Right atrium auricular region (tissue), 2 donors: ENCODE data around the gene BCAR3. TPM values are rescaled to one million over a fixed set of nuclear protein-coding genes. Genes with fewer than 3 reads are reported as not detected.

Source experiments
- DNase-seq: peaks from one replicate; pipeline ENCODE4 v3.0.0-alpha.2; 2019; ENCODE audit warnings: low spot score
- H3K27ac ChIP-seq, 2 donors: fragments of 200-600 bp; sonication (generic); 1 replicate in 1 of 2; 2 replicates in 1 of 2; pipeline ENCODE4 v1.5.1; 2016 to 2019
- H3K27me3 ChIP-seq, 2 donors: fragments of 200-600 bp; sonication (generic); one replicate each; pipeline versions ENCODE4 v1.5.1 to v1.6.0; 2017 to 2019
- H3K36me3 ChIP-seq: fragments of 200-600 bp; sonication (generic); one replicate; pipeline ENCODE4 v1.5.1; 2016
- H3K4me1 ChIP-seq, 2 donors: fragments of 200-600 bp; sonication (generic); one replicate each; pipeline versions ENCODE4 v1.5.1 to v1.6.0; 2017 to 2019
- H3K4me3 ChIP-seq, 2 donors: fragments of 200-600 bp; sonication (generic); 1 replicate in 1 of 2; 2 replicates in 1 of 2; pipeline ENCODE4 v1.5.1; 2017 to 2019; ENCODE audit warnings: mild to moderate bottlenecking in 1 of 2, moderate library complexity in 1 of 2
- H3K9me3 ChIP-seq, 2 donors: fragments of 200-600 bp; sonication (generic); one replicate each; pipeline ENCODE4 v1.5.1; 2019
- CTCF ChIP-seq, 2 donors: fragments of 200-600 bp; sonication (generic); IDR thresholded peaks; one replicate each; pipeline ENCODE4 v1.5.1; 2019; ENCODE audit warnings: antibody characterized with exemption in 2 of 2
- total RNA-seq, 2 donors: library from RNA; depleted of rRNA; stranded (reverse); fragments of >200 nt; gene quantifications; one replicate each; pipeline ENCODE4 v1.1.0, GENCODE V29; 2016

The BCAR3 gene
- total RNA-seq, 2 donors from 2014 or later = 12.7 to 19.3 TPM

DNA sequence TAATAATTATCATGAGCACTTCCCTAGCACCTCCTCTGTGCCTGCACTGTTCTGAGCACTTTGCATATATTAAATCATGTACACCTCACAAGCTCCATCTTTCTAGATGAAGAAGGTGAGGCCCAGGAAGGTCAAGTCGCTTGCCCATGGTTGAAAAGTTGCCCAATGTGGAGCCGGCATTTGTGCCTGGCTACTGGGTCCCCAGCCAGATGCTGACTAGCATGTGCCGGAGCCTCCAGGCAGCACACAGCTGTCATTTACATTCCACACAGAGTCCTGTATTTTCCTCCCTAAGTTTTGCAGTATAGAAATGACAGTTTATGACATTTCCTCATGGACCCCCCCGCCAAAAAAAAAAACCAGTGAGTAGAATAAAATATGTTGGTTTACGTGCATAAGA lies 94.3 kb downstream of the BCAR3 start:
- peaks cover 30% of the 10 kb centered on the region for H3K36me3 ChIP-seq
- no peak for DNase-seq
- TF ChIP-seq CTCF (IDR thresholded peaks at IDR 0.05) = no peak
- peaks cover 0 to 41% of the 10 kb centered on the region in 2 donors for H3K4me1 ChIP-seq
- H3K27ac ChIP-seq = no peak overlapping the region
- H3K4me3 ChIP-seq = no peak overlapping the region
- H3K9me3 ChIP-seq = no peaks in the 10 kb centered on the region
- H3K27me3 ChIP-seq = no peaks in the 10 kb centered on the region

DNA sequence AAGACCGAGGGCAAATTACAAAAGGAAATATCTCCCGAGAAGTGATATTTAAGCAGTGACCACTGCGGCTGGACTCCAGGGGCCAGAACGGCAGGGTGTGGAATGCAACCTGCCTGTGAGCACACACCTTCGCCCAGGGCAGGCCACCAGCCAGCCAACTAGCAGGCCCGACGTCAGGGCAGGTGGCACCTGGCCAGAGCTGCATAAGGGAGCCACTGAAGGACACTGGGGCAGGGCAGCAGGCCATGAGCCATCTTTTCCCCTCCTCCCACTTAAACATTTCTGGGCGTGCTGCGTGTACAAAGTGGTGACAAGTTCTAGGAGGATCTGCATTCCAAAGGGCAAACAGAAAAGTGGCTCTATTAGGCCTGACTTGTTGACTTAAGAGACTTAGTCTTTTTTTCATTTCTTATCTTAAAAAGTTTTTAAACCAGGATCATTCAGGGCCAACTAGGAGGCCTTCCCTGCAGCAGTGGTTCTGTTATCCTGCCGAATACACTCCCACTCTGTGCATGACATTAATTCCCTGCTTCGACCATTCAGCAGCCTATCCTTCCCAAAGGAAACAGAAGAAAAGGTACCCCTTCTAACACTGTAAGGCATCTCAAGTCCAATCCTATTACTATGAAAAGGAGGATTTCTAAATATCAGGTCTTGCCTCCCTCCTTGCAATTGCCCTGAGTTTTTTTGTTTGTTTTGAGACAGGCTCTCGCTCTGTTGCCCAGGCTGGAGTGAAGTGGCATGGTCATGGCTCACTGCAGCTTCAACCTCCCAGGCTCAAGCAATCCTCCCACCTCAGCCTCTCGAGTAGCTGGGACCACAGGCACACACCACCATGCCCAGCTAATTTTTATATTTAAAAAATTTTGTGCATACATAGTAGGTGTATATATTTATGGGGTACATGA lies 96.3 kb downstream of the BCAR3 start:
- no peak for TF ChIP-seq CTCF (IDR thresholded peaks at IDR 0.05)
- Histone ChIP-seq H3K27me3 (no peaks in the 10 kb centered on the region), H3K27ac (peak overlapping the region; percentile 58 to 83), H3K9me3 (no peaks in the 10 kb centered on the region), H3K36me3 (peaks cover 48% of the 10 kb centered on the region), H3K4me1 (peaks cover 0 to 29% of the 10 kb centered on the region in 2 donors), H3K4me3 (no peak overlapping the region)
- DNase-seq = peak; percentile 84

DNA sequence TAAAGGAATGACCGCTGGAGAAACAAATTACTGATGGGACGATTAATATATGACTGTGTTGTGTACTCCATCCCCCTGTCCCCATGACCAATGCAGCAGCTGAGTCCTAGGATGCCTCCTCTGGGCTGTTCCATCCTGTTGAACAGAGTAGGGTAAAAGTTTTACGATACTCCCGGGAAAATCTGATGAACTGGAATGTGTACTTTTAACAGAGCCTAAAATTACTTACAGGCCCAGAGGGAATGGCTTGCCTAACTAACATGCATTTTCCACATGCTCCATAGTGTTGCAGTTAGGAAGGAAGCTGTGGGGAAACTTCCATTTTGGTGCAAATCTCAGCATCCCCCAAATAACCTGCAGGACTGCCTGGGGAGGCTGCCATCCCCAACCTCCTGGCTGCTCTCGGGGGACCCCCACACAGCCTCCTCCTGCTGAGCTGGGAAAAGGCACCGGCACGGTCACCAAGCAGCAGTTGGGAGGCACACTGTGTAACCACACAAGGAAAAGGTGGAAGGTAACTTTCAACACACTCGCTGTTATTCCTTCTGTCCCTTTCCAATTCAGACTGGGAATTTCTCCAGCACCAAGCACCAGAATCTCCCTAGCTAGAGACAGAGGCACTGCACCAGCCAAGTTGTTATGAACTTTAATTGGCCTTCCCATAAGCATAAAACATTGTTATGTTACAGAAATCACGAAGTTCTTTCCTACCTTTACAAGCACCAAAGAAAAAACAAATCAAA lies 97.2 kb downstream of the BCAR3 start:
- Histone ChIP-seq H3K36me3 (peaks cover 42% of the 10 kb centered on the region), H3K4me3 (no peak overlapping the region), H3K27me3 (no peaks in the 10 kb centered on the region), H3K9me3 (no peaks in the 10 kb centered on the region), H3K27ac (peak overlapping the region; percentile 58 to 83), H3K4me1 (peaks cover 0 to 38% of the 10 kb centered on the region in 2 donors)
- no peak for TF ChIP-seq CTCF (IDR thresholded peaks at IDR 0.05)
- DNase-seq = no peak

- TF ChIP-seq CTCF (IDR thresholded peaks at IDR 0.05) = no peak
- H3K9me3 ChIP-seq = no peaks in the 10 kb centered on the region
- H3K27ac ChIP-seq = no peak overlapping the region
- DNase-seq = peak; percentile 52
- H3K27me3 ChIP-seq = no peaks in the 10 kb centered on the region
- H3K4me3 ChIP-seq = no peak overlapping the region
- peaks cover 0 to 28% of the 10 kb centered on the region in 2 donors for H3K4me1 ChIP-seq
- H3K36me3 ChIP-seq = peaks cover 30% of the 10 kb centered on the region
Observed at GRCh38 chr1:93581917-93582850, 99.5 kb downstream of the BCAR3 start.

DNA sequence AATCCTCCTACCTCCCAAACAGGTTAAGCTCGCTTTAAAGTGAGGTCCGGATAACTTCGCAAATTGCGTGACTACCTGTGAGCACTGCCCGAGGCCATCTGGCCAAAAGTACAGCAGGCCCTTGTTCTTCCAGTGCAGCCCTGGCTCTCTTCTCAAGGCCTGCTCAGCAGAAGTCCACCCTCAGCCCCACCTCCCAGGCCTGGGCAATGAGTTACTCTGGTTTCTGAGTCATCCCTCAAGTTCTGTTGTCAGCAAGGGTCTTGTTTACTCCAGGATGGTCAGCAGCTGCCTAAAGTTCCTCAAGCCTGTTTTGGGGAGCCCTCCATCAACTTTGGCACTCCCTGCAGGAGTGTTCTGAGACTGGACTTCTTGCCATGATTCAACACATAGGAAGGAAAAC lies 101.7 kb downstream of the BCAR3 start:
- Histone ChIP-seq H3K27ac (peak overlapping the region; percentile 42 to 44), H3K4me1 (peaks cover 0 to 18% of the 10 kb centered on the region in 2 donors), H3K36me3 (peaks cover 26% of the 10 kb centered on the region), H3K4me3 (no peak overlapping the region), H3K9me3 (no peaks in the 10 kb centered on the region), H3K27me3 (no peaks in the 10 kb centered on the region)
- peak; percentile 75 for DNase-seq
- TF ChIP-seq CTCF (IDR thresholded peaks at IDR 0.05) = no peak
